H9 (cell line): ENCODE results near the gene ANTXRL. TPM values are rescaled to one million over a fixed set of nuclear protein-coding genes. Genes with fewer than 3 reads are reported as not detected.
"Not testable (repeated sequence)": the region's sequence is repeated elsewhere in the genome, so short reads cannot be mapped to it uniquely, and the experiment has no call there.

Experiments
- DNase-seq: peaks from one replicate; pipeline ENCODE4 v3.0.0-alpha.2; 2017
- H2AFZ ChIP-seq: one replicate; pipeline ENCODE4 v1.6.1; 2013; ENCODE audit warnings: mild to moderate bottlenecking, low read length, control low read depth, moderate library complexity
- H2AK5ac ChIP-seq: 2 replicates; pipeline ENCODE4 v1.6.1; 2013; ENCODE audit warnings: low read length, control low read depth, mixed read lengths; ENCODE audit not compliant: insufficient read length
- H2BK120ac ChIP-seq: one replicate; pipeline ENCODE4 v1.6.1; 2013; ENCODE audit warnings: low read depth, mild to moderate bottlenecking, low read length, control low read depth, inconsistent platforms; ENCODE audit not compliant: poor library complexity, severe bottlenecking
- H2BK12ac ChIP-seq: 2 replicates; pipeline ENCODE4 v1.6.1; 2013; ENCODE audit warnings: low read length, control low read depth, mixed read lengths, low read depth; ENCODE audit not compliant: insufficient read length
- H2BK15ac ChIP-seq: 2 replicates; pipeline ENCODE4 v1.6.1; 2013; ENCODE audit warnings: low read depth, low read length, control low read depth
- H2BK20ac ChIP-seq: one replicate; pipeline ENCODE4 v1.6.1; 2013; ENCODE audit warnings: low read depth, mild to moderate bottlenecking, low read length, control low read depth, inconsistent platforms; ENCODE audit not compliant: poor library complexity, severe bottlenecking
- H2BK5ac ChIP-seq: 2 replicates; pipeline ENCODE4 v1.6.1; 2013; ENCODE audit warnings: low read length, control low read depth, mixed read lengths; ENCODE audit not compliant: insufficient read length
- H3K14ac ChIP-seq: 2 replicates; pipeline ENCODE4 v1.6.1; 2013; ENCODE audit warnings: low read length, control low read depth; ENCODE audit not compliant: insufficient read depth
- H3K18ac ChIP-seq: 2 replicates; pipeline ENCODE4 v1.6.1; 2013; ENCODE audit warnings: low read depth, mild to moderate bottlenecking, mixed read lengths, low read length, control low read depth; ENCODE audit not compliant: insufficient read length
- H3K23ac ChIP-seq: 2 replicates; pipeline ENCODE4 v1.6.1; 2013; ENCODE audit warnings: low read length, control low read depth, mixed read lengths, low read depth; ENCODE audit not compliant: insufficient read length
- H3K23me2 ChIP-seq: 2 replicates; pipeline ENCODE4 v1.6.1; 2013; ENCODE audit warnings: low read depth, mild to moderate bottlenecking, mixed read lengths, low read length, control low read depth; ENCODE audit not compliant: insufficient read length, poor library complexity, severe bottlenecking
- H3K27ac ChIP-seq: 2 replicates; pipeline ENCODE4 v1.5.1; 2013; ENCODE audit warnings: low read length, control low read depth, mixed read lengths, low read depth; ENCODE audit not compliant: insufficient read length
- H3K27me3 ChIP-seq: 2 replicates; pipeline ENCODE4 v1.6.1; 2013; ENCODE audit warnings: low read length, control low read depth, inconsistent platforms; ENCODE audit not compliant: insufficient read depth
- H3K4ac ChIP-seq: 2 replicates; pipeline ENCODE4 v1.6.1; 2013; ENCODE audit warnings: low read depth, mild to moderate bottlenecking, control low read depth, inconsistent platforms, low read length, moderate library complexity
- H3K4me1 ChIP-seq: 2 replicates; pipeline ENCODE4 v1.6.1; 2013; ENCODE audit warnings: low read length, control low read depth, inconsistent platforms; ENCODE audit not compliant: insufficient read depth
- H3K4me2 ChIP-seq: 2 replicates; pipeline ENCODE4 v1.6.1; 2013; ENCODE audit warnings: low read length, control low read depth, mixed read lengths; ENCODE audit not compliant: insufficient read length, insufficient read depth
- H3K56ac ChIP-seq: 2 replicates; pipeline ENCODE4 v1.6.1; 2013; ENCODE audit warnings: low read depth, mild to moderate bottlenecking, mixed read lengths, low read length, control low read depth; ENCODE audit not compliant: insufficient read length
- H3K79me1 ChIP-seq: 2 replicates; pipeline ENCODE4 v1.6.1; 2013; ENCODE audit warnings: low read depth, mild to moderate bottlenecking, moderate library complexity, low read length, control low read depth, inconsistent platforms; ENCODE audit not compliant: insufficient read depth, poor library complexity, severe bottlenecking
- H3K79me2 ChIP-seq: 2 replicates; pipeline ENCODE4 v1.6.1; 2013; ENCODE audit warnings: low read length, control low read depth, inconsistent platforms; ENCODE audit not compliant: insufficient read depth
- H3K9ac ChIP-seq: 2 replicates; pipeline ENCODE4 v1.6.1; 2013; ENCODE audit warnings: low read length, control low read depth, mixed read lengths; ENCODE audit not compliant: insufficient read length; ENCODE audit errors: extremely low read depth
- H3K9me3 ChIP-seq: one replicate; pipeline ENCODE4 v1.6.1; 2013; ENCODE audit warnings: low read depth, low read length, inconsistent platforms; ENCODE audit not compliant: control insufficient read depth
- H3T11ph ChIP-seq: one replicate; pipeline ENCODE4 v1.6.1; 2013; ENCODE audit warnings: mild to moderate bottlenecking, low read length, control low read depth, inconsistent platforms
- H4K20me1 ChIP-seq: one replicate; pipeline ENCODE4 v1.6.1; 2013; ENCODE audit not compliant: control insufficient read depth, insufficient read length, insufficient read depth
- H4K5ac ChIP-seq: 2 replicates; pipeline ENCODE4 v1.6.1; 2013; ENCODE audit warnings: low read depth, mild to moderate bottlenecking, mixed read lengths, low read length, control low read depth; ENCODE audit not compliant: insufficient read length
- H4K8ac ChIP-seq: replicated peaks from 2 replicates; pipeline ENCODE4 v1.6.1; 2013; ENCODE audit warnings: low read length, control low read depth, mixed read lengths, low read depth; ENCODE audit not compliant: insufficient read length
- H4K91ac ChIP-seq: 2 replicates; pipeline ENCODE4 v1.6.1; 2013; ENCODE audit warnings: low read depth, mild to moderate bottlenecking, moderate library complexity, mixed read lengths, low read length, control low read depth; ENCODE audit not compliant: insufficient read length
- H3K27ac Mint-ChIP-seq, 3 experiments: 2 replicates in 2 of 3; 3 replicates in 1 of 3; pipeline ENCODE4 v1.8.0; 2020 to 2021; ENCODE audit warnings: mixed read lengths in 3 of 3, mild to moderate bottlenecking in 1 of 3, moderate library complexity in 1 of 3
- H3K27me3 Mint-ChIP-seq: 2 replicates; pipeline ENCODE4 v1.8.0; 2021; ENCODE audit warnings: low read depth, mild to moderate bottlenecking, moderate library complexity, mixed read lengths
- H3K36me3 Mint-ChIP-seq, 3 experiments: 2 replicates in 2 of 3; 3 replicates in 1 of 3; pipeline ENCODE4 v1.8.0; 2020 to 2021; ENCODE audit warnings: low read depth in 3 of 3, mixed read lengths in 3 of 3; ENCODE audit not compliant: insufficient read depth in 1 of 3
- H3K4me1 Mint-ChIP-seq, 2 experiments: 2 replicates each; pipeline ENCODE4 v1.8.0; 2020; ENCODE audit warnings: mixed read lengths in 2 of 2
- H3K4me3 Mint-ChIP-seq, 2 experiments: 2 replicates in 1 of 2; 3 replicates in 1 of 2; pipeline ENCODE4 v1.8.0; 2020 to 2021; ENCODE audit warnings: mild to moderate bottlenecking in 2 of 2, mixed read lengths in 2 of 2, moderate library complexity in 1 of 2
- H3K9me3 Mint-ChIP-seq, 2 experiments: 2 replicates in 1 of 2; 3 replicates in 1 of 2; pipeline ENCODE4 v1.8.0; 2020; ENCODE audit warnings: mild to moderate bottlenecking in 2 of 2, mixed read lengths in 2 of 2, moderate library complexity in 1 of 2
- CTCF ChIP-seq: fragments of 200-600 bp; sonication (generic); conservative IDR thresholded peaks from 3 replicates; pipeline ENCODE4 v1.8.0; 2021; ENCODE audit warnings: antibody characterized with exemption, mild to moderate bottlenecking
- WGBS: extraction: QIAGEN DNeasy Blood & Tissue Kit; methylation state at CpG from one replicate; pipeline ENCODE4 v1.1.7; 2013; ENCODE audit warnings: missing lambda C conversion rate, low lambda C conversion rate, mixed read lengths; ENCODE audit not compliant: insufficient read length; ENCODE audit errors: extremely low coverage; 5-methylcytosine and 5-hydroxymethylcytosine counted together
- total RNA-seq: library from RNA; stranded (reverse); gene quantifications from 2 replicates; pipeline ENCODE4 v1.2.1, GENCODE V29; 2021

Gene ANTXRL
- total RNA-seq, 1 experiment from 2014 or later, result not detected

DNA sequence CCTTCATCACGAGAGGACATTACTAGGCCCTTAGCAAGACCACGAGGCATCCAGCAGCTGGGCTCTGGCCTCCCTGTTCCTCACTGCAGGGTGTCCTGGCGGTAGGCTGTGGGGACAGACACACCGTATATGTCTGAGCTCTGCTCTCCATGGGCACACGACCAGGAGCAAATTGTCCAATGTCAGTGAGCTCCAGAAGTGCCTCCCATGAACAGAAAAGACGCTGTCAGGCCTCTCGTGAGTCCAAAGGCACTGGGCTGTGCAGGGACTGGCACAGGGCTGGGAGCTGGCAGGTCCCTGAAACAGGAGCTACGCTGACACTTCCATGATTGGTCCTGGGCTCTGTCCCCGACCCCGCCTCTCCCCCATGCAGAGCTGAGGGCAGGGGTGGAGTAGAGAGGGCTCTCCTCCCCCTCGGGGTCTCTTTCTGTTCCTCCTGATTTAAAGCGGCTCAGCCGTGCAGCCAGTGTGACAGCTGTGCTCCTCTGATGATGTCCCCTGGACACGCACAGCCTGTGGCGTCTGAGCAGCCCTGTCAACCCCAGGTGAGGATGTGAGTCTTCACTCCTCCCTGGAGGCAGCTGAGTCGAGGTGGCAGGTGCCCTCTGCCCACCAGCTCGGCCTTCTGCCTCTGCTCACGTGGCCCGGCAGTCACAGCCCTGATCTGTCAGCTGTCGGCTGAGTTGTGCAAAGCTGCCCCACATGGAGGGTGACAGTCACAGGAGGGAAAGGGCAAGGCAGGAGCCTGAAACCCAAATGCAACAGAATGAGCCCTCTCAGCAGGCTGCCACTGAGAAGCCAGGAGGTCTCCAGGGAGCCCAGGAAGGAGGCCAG lies 13.0 kb downstream of the ANTXRL start:
- Histone ChIP-seq H3K23me2 (no peaks in the 10 kb centered on the region), H2BK20ac (no peak overlapping the region), H3K14ac (no peak overlapping the region), H3K4me1 (no peaks in the 10 kb centered on the region), H3K18ac (no peak overlapping the region), H3K23ac (no peak overlapping the region), H2AFZ (no peak overlapping the region), H3K4ac (no peak overlapping the region), H3K4me2 (no peak overlapping the region), H2BK12ac (no peak overlapping the region), H3K79me2 (no peaks in the 10 kb centered on the region), H4K5ac (no peak overlapping the region), H4K91ac (no peak overlapping the region), H4K8ac (no peak overlapping the region), H2BK120ac (no peak overlapping the region), H3K27me3 (no peaks in the 10 kb centered on the region), H2BK5ac (no peak overlapping the region), H3K79me1 (no peaks in the 10 kb centered on the region), H2AK5ac (no peak overlapping the region), H4K20me1 (no peaks in the 10 kb centered on the region), H3K56ac (no peak overlapping the region), H2BK15ac (no peak overlapping the region), H3T11ph (no peak overlapping the region), H3K9me3 (no peaks in the 10 kb centered on the region), H3K9ac (no peak overlapping the region), H3K27ac (no peak overlapping the region)
- peaks cover 4% of the 10 kb centered on the region for H3K27me3 Mint-ChIP-seq
- peak; percentile 41 for DNase-seq
- H3K36me3 Mint-ChIP-seq, result no peaks in the 10 kb centered on the region
- no peak overlapping the region; a peak in 1 of 7 replicates for H3K27ac Mint-ChIP-seq
- H3K4me3 Mint-ChIP-seq, result no peak overlapping the region
- H3K4me1 Mint-ChIP-seq, result peaks cover 0 to 4% of the 10 kb centered on the region in 2 experiments; a peak in 2 of 4 replicates
- no peak for TF ChIP-seq CTCF
- WGBS, result no CpG with 5 or more reads among the region's 20 CpGs
- H3K9me3 Mint-ChIP-seq, result no peaks in the 10 kb centered on the region

GRCh38 chr10:46300370-46300711 lies 13.5 kb downstream of the ANTXRL start:
- not testable (repeated sequence) for H3K27me3 Mint-ChIP-seq, H3K9me3 Mint-ChIP-seq, H2BK20ac ChIP-seq, H3K9me3 ChIP-seq, H2BK12ac ChIP-seq, H3T11ph ChIP-seq, H2BK120ac ChIP-seq, H3K4me2 ChIP-seq, H3K9ac ChIP-seq, H3K18ac ChIP-seq, H4K8ac ChIP-seq, H3K4me1 Mint-ChIP-seq, H4K20me1 ChIP-seq, H3K27ac Mint-ChIP-seq, H3K4me3 Mint-ChIP-seq, H3K23ac ChIP-seq, H3K79me2 ChIP-seq, H4K91ac ChIP-seq, H4K5ac ChIP-seq, H3K56ac ChIP-seq, H3K14ac ChIP-seq, H3K4me1 ChIP-seq, H3K36me3 Mint-ChIP-seq, H2AFZ ChIP-seq, H2BK15ac ChIP-seq, H3K27me3 ChIP-seq, H3K27ac ChIP-seq, H2BK5ac ChIP-seq, H3K4ac ChIP-seq, H2AK5ac ChIP-seq, H3K23me2 ChIP-seq, H3K79me1 ChIP-seq
- WGBS, result no CpG with 5 or more reads among the region's 3 CpGs
- DNase-seq, result peak; percentile 22
